H9 (cell line): Measurements from ENCODE around the gene SLC33A1. TPM values are rescaled to one million over a fixed set of nuclear protein-coding genes. Genes with fewer than 3 reads are reported as not detected.

Experiments used
- DNase-seq: peaks from one replicate; pipeline ENCODE4 v3.0.0-alpha.2; 2017
- H2AFZ ChIP-seq: one replicate; pipeline ENCODE4 v1.6.1; 2013; ENCODE audit warnings: mild to moderate bottlenecking, low read length, control low read depth, moderate library complexity
- H2AK5ac ChIP-seq: 2 replicates; pipeline ENCODE4 v1.6.1; 2013; ENCODE audit warnings: low read length, control low read depth, mixed read lengths; ENCODE audit not compliant: insufficient read length
- H2BK120ac ChIP-seq: one replicate; pipeline ENCODE4 v1.6.1; 2013; ENCODE audit warnings: low read depth, mild to moderate bottlenecking, low read length, control low read depth, inconsistent platforms; ENCODE audit not compliant: poor library complexity, severe bottlenecking
- H2BK12ac ChIP-seq: 2 replicates; pipeline ENCODE4 v1.6.1; 2013; ENCODE audit warnings: low read length, control low read depth, mixed read lengths, low read depth; ENCODE audit not compliant: insufficient read length
- H2BK15ac ChIP-seq: 2 replicates; pipeline ENCODE4 v1.6.1; 2013; ENCODE audit warnings: low read depth, low read length, control low read depth
- H2BK20ac ChIP-seq: one replicate; pipeline ENCODE4 v1.6.1; 2013; ENCODE audit warnings: low read depth, mild to moderate bottlenecking, low read length, control low read depth, inconsistent platforms; ENCODE audit not compliant: poor library complexity, severe bottlenecking
- H2BK5ac ChIP-seq: 2 replicates; pipeline ENCODE4 v1.6.1; 2013; ENCODE audit warnings: low read length, control low read depth, mixed read lengths; ENCODE audit not compliant: insufficient read length
- H3K14ac ChIP-seq: 2 replicates; pipeline ENCODE4 v1.6.1; 2013; ENCODE audit warnings: low read length, control low read depth; ENCODE audit not compliant: insufficient read depth
- H3K18ac ChIP-seq: 2 replicates; pipeline ENCODE4 v1.6.1; 2013; ENCODE audit warnings: low read depth, mild to moderate bottlenecking, mixed read lengths, low read length, control low read depth; ENCODE audit not compliant: insufficient read length
- H3K23ac ChIP-seq: 2 replicates; pipeline ENCODE4 v1.6.1; 2013; ENCODE audit warnings: low read length, control low read depth, mixed read lengths, low read depth; ENCODE audit not compliant: insufficient read length
- H3K23me2 ChIP-seq: 2 replicates; pipeline ENCODE4 v1.6.1; 2013; ENCODE audit warnings: low read depth, mild to moderate bottlenecking, mixed read lengths, low read length, control low read depth; ENCODE audit not compliant: insufficient read length, poor library complexity, severe bottlenecking
- H3K27ac ChIP-seq: 2 replicates; pipeline ENCODE4 v1.5.1; 2013; ENCODE audit warnings: low read length, control low read depth, mixed read lengths, low read depth; ENCODE audit not compliant: insufficient read length
- H3K27me3 ChIP-seq: 2 replicates; pipeline ENCODE4 v1.6.1; 2013; ENCODE audit warnings: low read length, control low read depth, inconsistent platforms; ENCODE audit not compliant: insufficient read depth
- H3K4ac ChIP-seq: 2 replicates; pipeline ENCODE4 v1.6.1; 2013; ENCODE audit warnings: low read depth, mild to moderate bottlenecking, control low read depth, inconsistent platforms, low read length, moderate library complexity
- H3K4me1 ChIP-seq: 2 replicates; pipeline ENCODE4 v1.6.1; 2013; ENCODE audit warnings: low read length, control low read depth, inconsistent platforms; ENCODE audit not compliant: insufficient read depth
- H3K4me2 ChIP-seq: 2 replicates; pipeline ENCODE4 v1.6.1; 2013; ENCODE audit warnings: low read length, control low read depth, mixed read lengths; ENCODE audit not compliant: insufficient read length, insufficient read depth
- H3K56ac ChIP-seq: 2 replicates; pipeline ENCODE4 v1.6.1; 2013; ENCODE audit warnings: low read depth, mild to moderate bottlenecking, mixed read lengths, low read length, control low read depth; ENCODE audit not compliant: insufficient read length
- H3K79me1 ChIP-seq: 2 replicates; pipeline ENCODE4 v1.6.1; 2013; ENCODE audit warnings: low read depth, mild to moderate bottlenecking, moderate library complexity, low read length, control low read depth, inconsistent platforms; ENCODE audit not compliant: insufficient read depth, poor library complexity, severe bottlenecking
- H3K79me2 ChIP-seq: 2 replicates; pipeline ENCODE4 v1.6.1; 2013; ENCODE audit warnings: low read length, control low read depth, inconsistent platforms; ENCODE audit not compliant: insufficient read depth
- H3K9ac ChIP-seq: 2 replicates; pipeline ENCODE4 v1.6.1; 2013; ENCODE audit warnings: low read length, control low read depth, mixed read lengths; ENCODE audit not compliant: insufficient read length; ENCODE audit errors: extremely low read depth
- H3K9me3 ChIP-seq: one replicate; pipeline ENCODE4 v1.6.1; 2013; ENCODE audit warnings: low read depth, low read length, inconsistent platforms; ENCODE audit not compliant: control insufficient read depth
- H3T11ph ChIP-seq: one replicate; pipeline ENCODE4 v1.6.1; 2013; ENCODE audit warnings: mild to moderate bottlenecking, low read length, control low read depth, inconsistent platforms
- H4K20me1 ChIP-seq: one replicate; pipeline ENCODE4 v1.6.1; 2013; ENCODE audit not compliant: control insufficient read depth, insufficient read length, insufficient read depth
- H4K5ac ChIP-seq: 2 replicates; pipeline ENCODE4 v1.6.1; 2013; ENCODE audit warnings: low read depth, mild to moderate bottlenecking, mixed read lengths, low read length, control low read depth; ENCODE audit not compliant: insufficient read length
- H4K8ac ChIP-seq: replicated peaks from 2 replicates; pipeline ENCODE4 v1.6.1; 2013; ENCODE audit warnings: low read length, control low read depth, mixed read lengths, low read depth; ENCODE audit not compliant: insufficient read length
- H4K91ac ChIP-seq: 2 replicates; pipeline ENCODE4 v1.6.1; 2013; ENCODE audit warnings: low read depth, mild to moderate bottlenecking, moderate library complexity, mixed read lengths, low read length, control low read depth; ENCODE audit not compliant: insufficient read length
- H3K27ac Mint-ChIP-seq, 3 experiments: 2 replicates in 2 of 3; 3 replicates in 1 of 3; pipeline ENCODE4 v1.8.0; 2020 to 2021; ENCODE audit warnings: mixed read lengths in 3 of 3, mild to moderate bottlenecking in 1 of 3, moderate library complexity in 1 of 3
- H3K27me3 Mint-ChIP-seq: 2 replicates; pipeline ENCODE4 v1.8.0; 2021; ENCODE audit warnings: low read depth, mild to moderate bottlenecking, moderate library complexity, mixed read lengths
- H3K36me3 Mint-ChIP-seq, 3 experiments: 2 replicates in 2 of 3; 3 replicates in 1 of 3; pipeline ENCODE4 v1.8.0; 2020 to 2021; ENCODE audit warnings: low read depth in 3 of 3, mixed read lengths in 3 of 3; ENCODE audit not compliant: insufficient read depth in 1 of 3
- H3K4me1 Mint-ChIP-seq, 2 experiments: 2 replicates each; pipeline ENCODE4 v1.8.0; 2020; ENCODE audit warnings: mixed read lengths in 2 of 2
- H3K4me3 Mint-ChIP-seq, 2 experiments: 2 replicates in 1 of 2; 3 replicates in 1 of 2; pipeline ENCODE4 v1.8.0; 2020 to 2021; ENCODE audit warnings: mild to moderate bottlenecking in 2 of 2, mixed read lengths in 2 of 2, moderate library complexity in 1 of 2
- H3K9me3 Mint-ChIP-seq, 2 experiments: 2 replicates in 1 of 2; 3 replicates in 1 of 2; pipeline ENCODE4 v1.8.0; 2020; ENCODE audit warnings: mild to moderate bottlenecking in 2 of 2, mixed read lengths in 2 of 2, moderate library complexity in 1 of 2
- CTCF ChIP-seq: fragments of 200-600 bp; sonication (generic); conservative IDR thresholded peaks from 3 replicates; pipeline ENCODE4 v1.8.0; 2021; ENCODE audit warnings: antibody characterized with exemption, mild to moderate bottlenecking
- WGBS: extraction: QIAGEN DNeasy Blood & Tissue Kit; methylation state at CpG from one replicate; pipeline ENCODE4 v1.1.7; 2013; ENCODE audit warnings: missing lambda C conversion rate, low lambda C conversion rate, mixed read lengths; ENCODE audit not compliant: insufficient read length; ENCODE audit errors: extremely low coverage; 5-methylcytosine and 5-hydroxymethylcytosine counted together
- total RNA-seq: library from RNA; stranded (reverse); gene quantifications from 2 replicates; pipeline ENCODE4 v1.2.1, GENCODE V29; 2021

Gene SLC33A1
- total RNA-seq, 1 experiment from 2014 or later, result 15.0 TPM

DNA sequence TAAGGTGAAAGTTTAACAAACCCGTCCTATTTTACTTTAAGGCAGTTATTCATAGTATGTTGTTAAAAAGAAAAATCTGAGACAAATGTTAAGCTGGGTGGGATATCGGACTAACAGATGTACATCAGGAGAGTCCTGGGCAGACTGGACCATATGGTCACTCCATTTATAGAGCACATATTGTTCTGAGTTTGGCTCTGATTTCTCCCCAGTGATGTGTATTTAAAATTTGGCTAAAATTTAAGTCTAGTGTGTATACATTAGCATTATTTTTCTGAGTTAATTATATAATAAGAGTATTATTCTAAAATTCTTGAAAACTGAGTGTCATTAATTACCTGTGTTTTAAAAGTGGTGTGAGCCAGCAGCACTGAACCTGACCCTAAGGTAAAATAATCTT lies 22.3 kb upstream of the SLC33A1 start:
- Histone ChIP-seq H3K56ac (no peak overlapping the region), H2BK120ac (no peak overlapping the region), H3K23me2 (peaks cover 7% of the 10 kb centered on the region), H2BK12ac (no peak overlapping the region), H3K27me3 (no peaks in the 10 kb centered on the region), H3K23ac (no peak overlapping the region), H4K91ac (no peak overlapping the region), H3K9ac (no peak overlapping the region), H2BK15ac (no peak overlapping the region), H3K18ac (no peak overlapping the region), H2AFZ (no peak overlapping the region), H3K79me2 (peaks cover 55% of the 10 kb centered on the region; the same call in 1 of the 2 replicates), H2BK5ac (no peak overlapping the region), H3K4me2 (no peak overlapping the region), H3K79me1 (peaks cover 3% of the 10 kb centered on the region), H3K9me3 (no peaks in the 10 kb centered on the region), H3K4me1 (no peaks in the 10 kb centered on the region; the same call in 1 of the 2 replicates), H3K27ac (no peak overlapping the region), H2AK5ac (no peak overlapping the region), H3T11ph (no peak overlapping the region), H3K14ac (no peak overlapping the region), H3K4ac (no peak overlapping the region), H4K8ac (no peak overlapping the region), H4K20me1 (no peaks in the 10 kb centered on the region), H4K5ac (no peak overlapping the region), H2BK20ac (no peak overlapping the region)
- H3K4me1 Mint-ChIP-seq, result peaks cover 33 to 44% of the 10 kb centered on the region in 2 experiments
- no CpG with 5 or more reads among the region's 2 CpGs for WGBS
- H3K27me3 Mint-ChIP-seq, result no peaks in the 10 kb centered on the region
- no peak overlapping the region for H3K27ac Mint-ChIP-seq
- no peak overlapping the region for H3K4me3 Mint-ChIP-seq
- H3K36me3 Mint-ChIP-seq, result peaks cover 0 to 10% (median 0%) of the 10 kb centered on the region in 3 experiments; a peak in 2 of 7 replicates
- DNase-seq, result no peak
- no peak for TF ChIP-seq CTCF
- H3K9me3 Mint-ChIP-seq, result peaks cover 0 to 3% of the 10 kb centered on the region in 2 experiments; a peak in 2 of 5 replicates
